ENCODE measurements around the gene NEU1.
"Not testable (repeated sequence)": the region's sequence is repeated elsewhere in the genome, so short reads cannot be mapped to it uniquely, and the experiment has no call there.

The NEU1 gene

GRCh38 chr6:31862344-31863235 lies at the start of gene NEU1:
Gene NEU1, minus strand, starts transcription at chr6:31862821. Its CDS starts 45 bp downstream, at chr6:31862776.
- peak; percentile 93 to 99 (median 98) for DNase-seq (ENCODE audit: low read depth in 3 of 3, low spot score in 1 of 3)

GRCh38 chr6:31911826-31912585 lies 49.4 kb upstream of the NEU1 start:
- DNase-seq (ENCODE audit: low read depth in 3 of 3, low spot score in 1 of 3), result no peak

- not testable (repeated sequence) for DNase-seq (ENCODE audit: low read depth in 3 of 3, low spot score in 1 of 3)
Measured at GRCh38 chr6:31909298-31909697, 46.7 kb upstream of the NEU1 start.

GRCh38 chr6:31908791-31909190 lies 46.2 kb upstream of the NEU1 start:
- DNase-seq (ENCODE audit: low read depth in 3 of 3, low spot score in 1 of 3), result no peak

- DNase-seq (ENCODE audit: low read depth in 3 of 3, low spot score in 1 of 3), result not testable (repeated sequence)
Measured at GRCh38 chr6:31908255-31908654, 45.6 kb upstream of the NEU1 start.

- DNase-seq (ENCODE audit: low read depth in 3 of 3, low spot score in 1 of 3), result no peak
Measured at GRCh38 chr6:31907158-31907813, 44.7 kb upstream of the NEU1 start.

- not testable (repeated sequence) for DNase-seq (ENCODE audit: low read depth in 3 of 3, low spot score in 1 of 3)
Measured at GRCh38 chr6:31906727-31907126, 44.1 kb upstream of the NEU1 start.

GRCh38 chr6:31906122-31906521 lies 43.5 kb upstream of the NEU1 start:
- no peak for DNase-seq (ENCODE audit: low read depth in 3 of 3, low spot score in 1 of 3)

GRCh38 chr6:31905041-31905440 lies 42.4 kb upstream of the NEU1 start:
- DNase-seq (ENCODE audit: low read depth in 3 of 3, low spot score in 1 of 3), result no peak

- no peak for DNase-seq (ENCODE audit: low read depth in 3 of 3, low spot score in 1 of 3)
Measured at GRCh38 chr6:31903957-31904356, 41.3 kb upstream of the NEU1 start.

GRCh38 chr6:31901953-31902643 lies 39.5 kb upstream of the NEU1 start, which contains the start of gene ZBTB12:
Gene ZBTB12, minus strand, starts transcription at chr6:31902086. Its CDS starts 781 bp downstream, at chr6:31901305.
- peak; percentile 61 to 75 (median 69) for DNase-seq (ENCODE audit: low read depth in 3 of 3, low spot score in 1 of 3)

GRCh38 chr6:31901415-31901952 lies 38.9 kb upstream of the NEU1 start:
- peak; percentile 22 to 56 (median 41) for DNase-seq (ENCODE audit: low read depth in 3 of 3, low spot score in 1 of 3)

GRCh38 chr6:31900917-31901414 lies 38.3 kb upstream of the NEU1 start:
- no peak for DNase-seq (ENCODE audit: low read depth in 3 of 3, low spot score in 1 of 3)

- DNase-seq (ENCODE audit: low read depth in 3 of 3, low spot score in 1 of 3), result no peak
Measured at GRCh38 chr6:31899882-31900722, 37.5 kb upstream of the NEU1 start.

- no peak for DNase-seq (ENCODE audit: low read depth in 3 of 3, low spot score in 1 of 3)
Measured at GRCh38 chr6:31899215-31899614, 36.6 kb upstream of the NEU1 start.

- DNase-seq (ENCODE audit: low read depth in 3 of 3, low spot score in 1 of 3), result no peak
Measured at GRCh38 chr6:31898383-31899011, 35.9 kb upstream of the NEU1 start.

GRCh38 chr6:31897612-31898382 lies 35.2 kb upstream of the NEU1 start, which contains the start of gene EHMT2:
Gene EHMT2, minus strand, starts transcription at chr6:31897698. Its CDS starts 21 bp downstream, at chr6:31897677.
- peak; percentile 40 to 77 (median 61) for DNase-seq (ENCODE audit: low read depth in 3 of 3, low spot score in 1 of 3)

Measured in stimulated activated CD4-positive, alpha-beta T cell treated with anti-CD3 and anti-CD28 coated beads, TNF-alpha, amount 100 ng/mL, for 1 hour (primary cell).